Neuronal stem cell (in vitro differentiated cells): Measurements from ENCODE around the gene UQCR11.

Experiments used
- DNase-seq: peaks from one replicate; pipeline ENCODE4 v3.0.0-alpha.2; 2013; ENCODE audit warnings: low spot score
- H2AFZ ChIP-seq: one replicate; pipeline ENCODE4 v1.6.1; 2013; ENCODE audit warnings: mild to moderate bottlenecking, low read length, inconsistent platforms
- H2AK5ac ChIP-seq: 2 replicates; pipeline ENCODE4 v1.6.1; 2013; ENCODE audit warnings: low read depth, mild to moderate bottlenecking, inconsistent platforms, low read length, moderate library complexity, mixed read lengths
- H2BK120ac ChIP-seq: 2 replicates; pipeline ENCODE4 v1.6.1; 2013; ENCODE audit warnings: low read depth, mild to moderate bottlenecking, inconsistent platforms, low read length, moderate library complexity, mixed read lengths
- H2BK12ac ChIP-seq: one replicate; pipeline ENCODE4 v1.6.1; 2013; ENCODE audit warnings: low read length, inconsistent platforms
- H2BK15ac ChIP-seq: 2 replicates; pipeline ENCODE4 v1.6.1; 2013; ENCODE audit warnings: mild to moderate bottlenecking, low read length, inconsistent platforms, mixed read lengths
- H2BK5ac ChIP-seq: one replicate; pipeline ENCODE4 v1.6.1; 2013; ENCODE audit warnings: inconsistent platforms, mild to moderate bottlenecking, low read length, moderate library complexity
- H3K14ac ChIP-seq: one replicate; pipeline ENCODE4 v1.6.1; 2013; ENCODE audit warnings: low read length, inconsistent platforms
- H3K18ac ChIP-seq: 2 replicates; pipeline ENCODE4 v1.6.1; 2013; ENCODE audit warnings: low read length, inconsistent platforms
- H3K23ac ChIP-seq: 2 replicates; pipeline ENCODE4 v1.6.1; 2013; ENCODE audit warnings: low read depth, mild to moderate bottlenecking, mixed read lengths, low read length, inconsistent platforms; ENCODE audit not compliant: poor library complexity
- H3K27ac ChIP-seq: replicated peaks from 3 replicates; pipeline ENCODE4 v1.5.1; 2013; ENCODE audit warnings: low read length, inconsistent platforms
- H3K27me3 ChIP-seq, 3 experiments: 2 replicates each; pipeline ENCODE4 v1.6.1; 2013; ENCODE audit warnings: low read length in 3 of 3, mild to moderate bottlenecking in 2 of 3, inconsistent platforms in 1 of 3, low read depth in 1 of 3, mixed read lengths in 1 of 3, moderate library complexity in 1 of 3; ENCODE audit not compliant: control insufficient read depth in 3 of 3, insufficient read depth in 3 of 3
- H3K36me3 ChIP-seq, 2 donors: replicated peaks in 1 of 2; 2 replicates each; pipeline ENCODE4 v1.6.1; 2013; ENCODE audit warnings: low read length in 2 of 2; ENCODE audit not compliant: control insufficient read depth in 2 of 2, insufficient read depth in 2 of 2
- H3K4ac ChIP-seq: 2 replicates; pipeline ENCODE4 v1.6.1; 2013; ENCODE audit warnings: inconsistent platforms, mild to moderate bottlenecking, low read length, moderate library complexity
- H3K4me1 ChIP-seq, 2 donors: 1 replicate in 1 of 2; 2 replicates in 1 of 2; pipeline ENCODE4 v1.6.1; 2013; ENCODE audit warnings: low read length in 2 of 2, low read depth in 1 of 2; ENCODE audit not compliant: control insufficient read depth in 2 of 2, insufficient read depth in 1 of 2
- H3K4me2 ChIP-seq: one replicate; pipeline ENCODE4 v1.6.1; 2013; ENCODE audit warnings: mild to moderate bottlenecking, low read length, inconsistent platforms; ENCODE audit not compliant: insufficient read depth, poor library complexity, severe bottlenecking
- H3K4me3 ChIP-seq, 2 donors: 2 replicates each; pipeline ENCODE4 v1.5.1; 2013; ENCODE audit warnings: low read length in 2 of 2, mild to moderate bottlenecking in 2 of 2, inconsistent platforms in 1 of 2, moderate library complexity in 1 of 2
- H3K79me1 ChIP-seq: one replicate; pipeline ENCODE4 v1.6.1; 2013; ENCODE audit warnings: low read depth, mild to moderate bottlenecking, inconsistent platforms, low read length, moderate library complexity
- H3K9ac ChIP-seq: one replicate; pipeline ENCODE4 v1.6.1; 2013; ENCODE audit warnings: mild to moderate bottlenecking, low read depth, low read length, inconsistent platforms; ENCODE audit not compliant: poor library complexity
- H3K9me3 ChIP-seq, 2 donors: replicated peaks in 1 of 2; 2 replicates each; pipeline versions ENCODE3 to v1.6.1; 2013; ENCODE audit warnings: low read length in 2 of 2, mild to moderate bottlenecking in 2 of 2, inconsistent platforms in 1 of 2, low read depth in 1 of 2, mixed read lengths in 1 of 2, moderate library complexity in 1 of 2; ENCODE audit not compliant: control insufficient read depth in 2 of 2, insufficient read depth in 1 of 2
- H4K8ac ChIP-seq: one replicate; pipeline ENCODE4 v1.6.1; 2013; ENCODE audit warnings: low read depth, mild to moderate bottlenecking, inconsistent platforms, low read length, moderate library complexity
- H4K91ac ChIP-seq: one replicate; pipeline ENCODE4 v1.6.1; 2013; ENCODE audit warnings: low read length, low read depth, mild to moderate bottlenecking, inconsistent platforms; ENCODE audit not compliant: poor library complexity
- WGBS, 2 donors: extraction: QIAGEN DNeasy Blood & Tissue Kit; methylation state at CpG; one replicate each; pipeline ENCODE4 v1.1.7; 2013; ENCODE audit warnings: missing lambda C conversion rate in 2 of 2, mixed read lengths in 1 of 2; ENCODE audit not compliant: insufficient read length in 2 of 2, insufficient replicate concordance in 1 of 2; ENCODE audit errors: extremely low coverage in 2 of 2; 5-methylcytosine and 5-hydroxymethylcytosine counted together

The UQCR11 gene

GRCh38 chr19:1566392-1567115, 38.7 kb downstream of the UQCR11 start:
- H4K91ac ChIP-seq, result no peak overlapping the region
- peaks cover 8 to 12% of the 10 kb centered on the region in 2 donors for H3K4me1 ChIP-seq
- H2AFZ ChIP-seq, result peak overlapping the region; percentile 85
- peak; percentile 84 for DNase-seq
- H2BK5ac ChIP-seq, result peak overlapping the region; percentile 96
- H3K27me3 ChIP-seq, result peaks cover 0 to 6% (median 0%) of the 10 kb centered on the region in 3 experiments
- H3K79me1 ChIP-seq, result peaks cover 15% of the 10 kb centered on the region
- H2AK5ac ChIP-seq, result peak overlapping the region; percentile 100
- no CpG with 5 or more reads among the region's 42 CpGs for WGBS, 2 donors
- peak overlapping the region; percentile 94 for H3K4me2 ChIP-seq
- peak overlapping the region; percentile 99 for H3K18ac ChIP-seq
- peak overlapping the region; percentile 75 for H3K23ac ChIP-seq
- H3K9ac ChIP-seq, result peak overlapping the region; percentile 99
- peak overlapping the region; percentile 90 for H3K14ac ChIP-seq
- H3K4me3 ChIP-seq, result peak overlapping the region; percentile 98 to 99
- peaks cover 19 to 42% of the 10 kb centered on the region in 2 donors for H3K36me3 ChIP-seq
- peak overlapping the region; percentile 65 for H4K8ac ChIP-seq
- H2BK15ac ChIP-seq, result peak overlapping the region; percentile 58
- H3K27ac ChIP-seq, result peak overlapping the region; percentile 87
- H3K4ac ChIP-seq, result peak overlapping the region; percentile 98
- peak overlapping the region; percentile 96 for H2BK120ac ChIP-seq
- peaks cover 0 to 10% of the 10 kb centered on the region in 2 donors for H3K9me3 ChIP-seq
- H2BK12ac ChIP-seq, result no peak overlapping the region

DNA sequence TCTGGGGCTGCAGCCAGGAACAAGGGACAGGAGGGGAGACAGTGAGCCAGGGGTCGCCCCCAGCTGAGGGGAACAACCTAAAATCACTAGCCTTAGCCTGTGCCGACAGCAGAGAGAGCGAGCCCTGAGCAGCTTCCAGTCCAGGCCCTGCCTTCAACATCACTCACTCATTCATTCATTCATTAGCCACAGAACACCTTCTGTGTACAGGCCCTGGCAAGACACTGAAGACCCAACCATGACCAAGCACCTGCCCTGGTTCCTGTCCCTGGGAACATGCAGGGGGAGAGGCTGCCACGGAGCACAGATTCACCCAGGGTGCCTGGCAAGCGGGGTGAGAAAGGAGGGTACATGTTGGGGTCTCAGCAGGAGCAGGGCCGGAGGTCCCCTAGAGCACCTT, 42.0 kb downstream of the UQCR11 start:
- Histone ChIP-seq H3K4me2 (no peak overlapping the region), H3K23ac (peak overlapping the region; percentile 75), H4K8ac (no peak overlapping the region), H4K91ac (no peak overlapping the region), H3K4me3 (no peak overlapping the region), H3K4me1 (peaks cover 10 to 14% of the 10 kb centered on the region in 2 donors), H3K27ac (no peak overlapping the region), H3K9ac (no peak overlapping the region), H2BK5ac (peak overlapping the region; percentile 3), H3K4ac (no peak overlapping the region), H2AK5ac (no peak overlapping the region), H3K36me3 (peaks cover 32 to 65% of the 10 kb centered on the region in 2 donors), H2BK12ac (no peak overlapping the region), H3K9me3 (peaks cover 0 to 5% of the 10 kb centered on the region in 2 donors), H2BK120ac (no peak overlapping the region), H3K27me3 (no peaks in the 10 kb centered on the region), H3K14ac (no peak overlapping the region), H2AFZ (no peak overlapping the region), H3K18ac (no peak overlapping the region), H2BK15ac (no peak overlapping the region), H3K79me1 (peaks cover 39% of the 10 kb centered on the region)
- DNase-seq, result no peak
- WGBS, 2 donors, result no CpG with 5 or more reads among the region's 6 CpGs

- no peak for DNase-seq
- Histone ChIP-seq H4K8ac (no peak overlapping the region), H3K36me3 (peaks cover 39 to 83% of the 10 kb centered on the region in 2 donors), H2BK120ac (no peak overlapping the region), H3K4me2 (no peak overlapping the region), H2BK12ac (no peak overlapping the region), H2AK5ac (no peak overlapping the region), H2BK5ac (peak overlapping the region; percentile 76), H3K9me3 (peaks cover 0 to 8% of the 10 kb centered on the region in 2 donors), H3K27ac (peak overlapping the region; percentile 35), H3K14ac (no peak overlapping the region), H3K18ac (no peak overlapping the region), H3K27me3 (no peaks in the 10 kb centered on the region), H3K23ac (peak overlapping the region; percentile 52), H2AFZ (no peak overlapping the region), H2BK15ac (no peak overlapping the region), H3K4ac (no peak overlapping the region), H3K4me1 (peaks cover 10 to 14% of the 10 kb centered on the region in 2 donors), H3K9ac (peak overlapping the region; percentile 78), H4K91ac (no peak overlapping the region), H3K79me1 (peaks cover 44% of the 10 kb centered on the region), H3K4me3 (no peak overlapping the region)
- WGBS, 2 donors, result no CpG with 5 or more reads among the region's 17 CpGs
Measured at GRCh38 chr19:1561236-1561842, 43.9 kb downstream of the UQCR11 start.

DNA sequence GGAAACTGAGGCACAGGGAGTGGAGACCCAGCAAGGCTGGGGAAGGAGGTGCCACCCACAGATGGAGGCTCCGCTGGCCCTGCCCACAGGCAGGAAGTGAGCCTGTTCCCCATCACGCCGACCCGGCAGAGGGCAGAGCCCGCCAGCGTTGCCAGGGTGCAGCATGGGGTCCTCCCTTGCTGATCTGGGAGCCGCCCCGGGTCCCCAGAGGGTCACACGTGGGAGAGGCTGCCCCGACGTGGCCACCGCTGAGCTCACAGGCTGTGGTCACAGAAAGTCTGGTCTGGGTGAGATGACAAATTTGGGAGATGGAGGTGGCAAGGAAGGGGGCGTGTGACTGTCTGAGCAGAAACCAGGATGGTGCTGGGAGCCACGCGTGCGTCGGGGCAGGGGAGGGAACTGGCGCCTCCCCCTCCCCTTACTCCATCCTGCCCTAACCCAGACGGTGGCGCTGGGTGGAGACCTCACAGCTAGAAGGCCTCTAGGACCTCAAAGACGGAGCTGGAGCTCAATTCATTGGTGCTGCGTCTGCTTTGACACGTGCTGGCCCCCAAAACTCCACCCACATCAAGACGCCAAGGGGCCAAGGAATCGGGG, 44.9 kb downstream of the UQCR11 start:
- Histone ChIP-seq H3K36me3 (peaks cover 37 to 74% of the 10 kb centered on the region in 2 donors), H2BK5ac (peak overlapping the region; percentile 76), H2BK120ac (no peak overlapping the region), H3K4me3 (no peak overlapping the region), H2BK15ac (no peak overlapping the region), H4K91ac (no peak overlapping the region), H3K79me1 (peaks cover 50% of the 10 kb centered on the region), H3K27ac (no peak overlapping the region), H3K9ac (peak overlapping the region; percentile 80), H3K23ac (peak overlapping the region; percentile 11), H3K14ac (no peak overlapping the region), H2BK12ac (no peak overlapping the region), H3K4ac (no peak overlapping the region), H3K18ac (no peak overlapping the region), H3K4me2 (no peak overlapping the region), H2AK5ac (no peak overlapping the region), H3K4me1 (peaks cover 3 to 6% of the 10 kb centered on the region in 2 donors), H4K8ac (no peak overlapping the region), H3K27me3 (no peaks in the 10 kb centered on the region), H3K9me3 (peaks cover 0 to 8% of the 10 kb centered on the region in 2 donors), H2AFZ (no peak overlapping the region)
- no peak for DNase-seq
- no CpG with 5 or more reads among the region's 25 CpGs for WGBS, 2 donors
